CD4-positive, alpha-beta T cell treated with Interleukin-6 at 100 ng/mL for 8 hours (primary cell): ENCODE data around the gene GATB.

Experiments used
- DNase-seq: peaks from one replicate; pipeline ENCODE4 v3.0.0-alpha.2; 2020; ENCODE audit warnings: mixed read lengths, low spot score

Gene GATB

DNA sequence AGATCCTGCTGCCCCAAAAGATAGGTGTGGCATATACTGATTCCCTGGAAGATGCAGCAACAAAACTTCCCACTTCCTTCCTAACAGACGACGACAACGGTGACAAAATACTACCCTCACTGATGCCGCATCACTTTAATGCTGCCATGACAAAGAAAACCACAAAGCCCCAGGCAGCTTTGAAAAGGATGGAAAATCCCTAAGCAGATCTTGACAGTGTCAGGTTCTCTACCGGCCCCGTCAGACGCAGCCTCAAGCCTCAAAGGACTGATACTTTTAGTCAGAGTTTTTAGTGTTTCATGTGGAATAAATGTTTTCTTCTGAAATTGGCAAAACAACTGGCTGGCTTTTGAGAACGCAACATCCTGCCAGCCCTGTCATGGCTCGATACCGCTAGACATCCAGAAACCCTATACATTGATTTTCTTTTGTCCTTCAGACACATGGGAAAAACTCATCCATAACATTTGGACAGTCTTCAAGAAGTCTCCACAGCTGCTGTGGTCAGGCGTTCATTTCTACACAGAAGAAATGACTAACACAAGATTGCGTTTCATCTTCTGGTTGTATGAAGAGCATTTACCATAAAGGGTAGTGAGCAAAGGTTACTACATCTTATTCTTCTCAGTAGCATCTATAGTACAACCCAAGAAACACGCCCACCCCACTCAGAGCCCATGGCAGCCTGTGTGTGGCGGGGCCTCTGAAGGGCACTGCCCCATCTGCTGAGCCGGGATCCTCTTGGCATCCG, 60.1 kb downstream of the GATB start:
- DNase-seq: no peak

DNA sequence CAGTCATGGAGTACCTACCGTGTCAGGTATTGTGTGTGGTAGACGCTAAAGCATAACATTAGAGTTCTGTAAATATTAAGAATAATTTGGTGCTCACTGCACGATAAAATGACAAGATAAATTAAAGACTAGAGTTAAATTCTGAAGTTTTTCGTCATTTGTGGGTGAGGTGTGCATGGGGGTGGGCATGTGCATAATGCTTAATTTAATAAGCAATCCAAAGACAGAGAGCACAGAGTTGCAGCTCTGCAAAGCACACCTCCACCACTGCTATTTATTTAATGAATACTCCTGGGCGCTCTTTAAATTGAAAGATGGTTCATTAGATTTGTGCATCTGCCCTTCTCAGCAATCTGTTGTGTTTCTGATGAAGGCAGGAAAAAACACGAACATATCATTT, 62.6 kb downstream of the GATB start:
- DNase-seq: no peak

DNA sequence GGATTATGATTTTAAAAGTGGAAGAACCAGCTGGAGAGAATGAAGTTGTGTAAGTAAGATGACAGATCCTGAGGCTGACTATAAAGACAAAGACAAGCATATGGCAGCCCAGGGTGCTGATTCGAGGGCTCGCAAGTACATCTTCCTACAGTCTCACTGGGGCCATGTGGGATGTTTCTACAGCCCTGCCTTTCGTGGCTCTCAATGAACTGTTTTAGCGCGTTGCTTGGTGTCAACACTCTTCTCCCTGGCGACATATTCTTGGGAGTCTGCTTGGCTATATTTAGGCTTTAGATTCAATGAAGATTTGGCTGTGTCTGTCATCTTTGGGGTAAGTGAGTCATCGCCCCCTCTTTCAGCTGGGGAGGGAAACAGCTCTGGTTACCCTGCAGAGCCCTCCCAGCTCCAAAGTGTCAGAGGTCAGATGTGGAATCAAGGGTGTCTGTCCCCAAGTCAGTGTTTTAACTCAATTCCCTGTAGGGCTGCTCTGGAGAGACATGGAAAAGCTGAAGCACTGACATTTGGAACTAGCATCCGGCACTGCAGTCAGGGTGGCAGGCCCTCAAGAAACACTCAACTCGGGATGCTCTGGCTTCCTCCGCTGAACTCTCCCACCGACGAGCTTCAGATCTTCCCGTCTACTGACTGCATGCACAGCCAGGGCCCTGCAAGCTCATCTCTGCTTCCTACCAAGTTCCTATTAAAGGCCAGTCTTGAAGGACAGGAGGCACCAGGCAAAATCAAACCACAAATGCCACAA, 65.7 kb downstream of the GATB start:
- no peak for DNase-seq

DNA sequence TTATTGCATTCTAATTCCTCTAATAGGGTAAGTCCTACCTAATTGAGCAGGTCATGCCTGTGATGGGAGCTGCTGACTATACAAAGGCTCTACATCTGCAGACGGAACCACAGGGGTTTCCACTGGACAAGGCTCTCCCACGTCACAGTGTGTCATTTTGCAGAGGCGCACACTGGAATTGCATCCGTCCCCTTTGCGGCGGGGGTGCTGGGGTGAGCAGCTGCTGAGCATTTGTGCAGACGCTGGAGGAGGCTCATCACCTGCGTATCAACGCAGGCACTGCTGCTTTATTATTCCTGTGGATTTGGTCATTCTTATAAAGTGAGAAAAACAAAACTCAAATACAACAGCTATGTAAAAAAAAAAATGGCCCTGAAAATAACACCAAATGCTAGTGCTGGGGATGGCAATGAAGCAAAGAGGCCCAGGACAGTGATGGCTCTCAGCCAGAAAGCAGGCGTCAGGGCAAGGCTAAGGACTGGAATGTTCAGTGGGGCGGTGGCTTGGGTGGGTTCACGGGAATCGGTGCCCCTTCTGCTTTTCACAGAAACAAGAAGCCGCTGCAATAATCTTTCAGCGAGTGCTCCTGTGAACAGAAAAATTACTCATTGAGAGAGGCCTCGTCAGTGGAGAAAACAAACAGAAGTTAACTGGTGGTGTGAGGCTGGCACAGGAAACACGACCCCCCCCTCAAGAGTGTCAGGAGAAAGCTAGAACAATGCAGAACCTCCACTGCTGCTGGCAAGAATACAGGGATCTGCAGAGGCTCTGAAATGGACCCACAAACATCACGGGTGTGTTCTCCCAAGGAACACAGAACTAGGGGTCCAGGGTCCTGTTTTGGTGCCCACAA, 67.8 kb downstream of the GATB start:
- no peak for DNase-seq

DNA sequence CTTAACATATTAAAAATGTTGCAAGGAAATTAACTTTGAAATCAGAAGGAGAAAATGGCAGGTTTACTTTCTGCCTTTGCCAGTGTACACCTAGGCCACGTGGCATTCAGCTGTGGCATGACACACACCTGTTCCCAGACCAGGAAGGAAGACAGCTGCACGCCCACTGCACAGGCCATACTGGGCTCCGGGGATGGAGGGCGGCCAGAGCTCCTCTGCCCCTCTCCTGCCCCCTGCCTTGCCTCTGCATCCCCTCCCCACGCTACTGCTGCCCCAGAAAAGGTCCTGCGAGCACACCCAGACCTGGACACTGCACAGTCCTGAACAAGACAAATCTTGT, 68.4 kb downstream of the GATB start:
- no peak for DNase-seq

DNA sequence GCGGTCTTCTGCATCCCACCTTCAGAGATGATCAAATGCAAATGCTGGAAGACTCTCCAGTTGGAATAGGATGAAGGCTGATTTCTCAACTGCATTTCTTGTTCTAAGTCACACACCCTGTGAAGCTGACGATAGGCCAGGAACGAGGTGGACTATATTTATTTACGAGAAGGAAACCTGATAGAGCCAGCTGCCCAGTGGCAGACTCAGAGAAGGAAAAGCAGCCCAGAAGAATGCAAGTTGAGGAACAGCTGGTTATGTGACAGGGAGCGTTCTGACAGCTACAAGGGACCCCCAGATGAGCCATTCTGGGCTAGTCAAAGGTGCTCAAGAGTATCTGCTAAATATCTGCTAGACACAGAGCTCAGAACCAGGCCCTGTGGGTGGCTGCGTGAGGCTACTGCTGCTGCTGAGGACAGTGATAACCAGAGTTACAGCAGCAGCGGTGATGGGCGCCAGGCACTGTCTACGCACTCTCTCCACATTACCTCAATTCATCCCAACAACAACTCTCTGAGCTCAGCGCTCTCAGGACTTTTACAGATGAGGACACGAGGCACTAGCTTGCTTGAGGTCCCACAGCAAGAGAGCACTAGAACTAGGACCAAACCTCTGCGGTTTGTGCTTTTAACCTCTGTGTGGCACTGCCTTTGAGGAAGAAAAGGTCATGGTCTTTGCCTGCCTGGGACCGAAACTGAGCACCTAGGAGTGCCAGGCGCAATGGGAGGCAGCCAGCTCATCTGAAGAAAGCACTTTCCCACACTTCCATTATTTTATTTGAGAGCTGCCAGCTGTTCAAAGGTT, 69.0 kb downstream of the GATB start:
- no peak for DNase-seq

DNA sequence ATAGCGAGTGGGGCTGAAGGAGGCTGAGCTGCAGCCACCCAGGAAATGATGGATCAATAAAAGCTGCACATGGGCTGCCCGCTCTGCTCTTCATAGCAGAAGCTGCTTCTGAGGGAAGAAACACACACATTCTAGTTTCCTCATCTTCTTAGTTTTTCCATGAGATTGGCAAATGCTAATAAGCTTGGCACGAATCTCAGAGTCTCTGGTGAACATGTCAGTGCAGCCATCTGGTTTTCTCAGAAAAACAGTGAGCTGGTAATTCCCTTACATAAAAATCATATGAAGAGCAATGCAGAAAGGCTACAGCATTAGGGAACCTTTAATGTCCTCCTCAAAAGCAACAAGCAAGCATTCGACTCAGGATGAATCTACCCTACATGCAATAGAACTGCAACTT, 69.9 kb downstream of the GATB start:
- no peak for DNase-seq

DNA sequence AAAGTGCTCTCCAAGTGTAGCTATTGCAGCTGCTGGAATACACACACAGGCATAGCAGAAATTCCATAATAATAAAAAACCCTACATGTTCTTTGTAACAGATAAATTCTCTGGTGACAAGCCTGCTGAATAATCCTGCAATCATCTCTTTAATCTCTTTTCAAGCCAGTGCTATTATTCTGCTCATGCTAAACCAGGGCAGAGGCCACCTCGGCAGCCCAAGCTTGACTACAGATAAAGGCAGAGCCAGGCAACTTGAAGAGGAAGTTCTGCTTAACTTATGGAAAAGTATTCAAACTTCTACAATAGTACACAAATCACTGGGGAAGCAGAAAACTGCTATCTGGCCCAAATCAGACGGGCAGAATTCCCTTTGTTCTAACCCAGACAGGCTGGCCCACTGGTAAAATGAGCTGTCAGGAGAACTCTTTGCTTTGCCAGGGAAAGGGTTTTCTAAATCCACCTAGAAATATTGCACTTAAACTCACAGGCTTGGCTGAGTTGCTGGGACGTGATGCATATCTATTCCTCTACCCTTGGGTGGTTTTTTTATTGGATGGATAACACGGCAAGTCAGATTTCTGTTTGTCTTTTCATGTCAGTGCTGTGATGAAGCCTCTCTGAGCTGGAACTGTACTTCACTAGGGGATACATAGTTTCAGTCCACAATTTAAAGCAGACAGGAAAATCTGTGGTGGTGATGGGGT, 70.5 kb downstream of the GATB start:
- no peak for DNase-seq

DNA sequence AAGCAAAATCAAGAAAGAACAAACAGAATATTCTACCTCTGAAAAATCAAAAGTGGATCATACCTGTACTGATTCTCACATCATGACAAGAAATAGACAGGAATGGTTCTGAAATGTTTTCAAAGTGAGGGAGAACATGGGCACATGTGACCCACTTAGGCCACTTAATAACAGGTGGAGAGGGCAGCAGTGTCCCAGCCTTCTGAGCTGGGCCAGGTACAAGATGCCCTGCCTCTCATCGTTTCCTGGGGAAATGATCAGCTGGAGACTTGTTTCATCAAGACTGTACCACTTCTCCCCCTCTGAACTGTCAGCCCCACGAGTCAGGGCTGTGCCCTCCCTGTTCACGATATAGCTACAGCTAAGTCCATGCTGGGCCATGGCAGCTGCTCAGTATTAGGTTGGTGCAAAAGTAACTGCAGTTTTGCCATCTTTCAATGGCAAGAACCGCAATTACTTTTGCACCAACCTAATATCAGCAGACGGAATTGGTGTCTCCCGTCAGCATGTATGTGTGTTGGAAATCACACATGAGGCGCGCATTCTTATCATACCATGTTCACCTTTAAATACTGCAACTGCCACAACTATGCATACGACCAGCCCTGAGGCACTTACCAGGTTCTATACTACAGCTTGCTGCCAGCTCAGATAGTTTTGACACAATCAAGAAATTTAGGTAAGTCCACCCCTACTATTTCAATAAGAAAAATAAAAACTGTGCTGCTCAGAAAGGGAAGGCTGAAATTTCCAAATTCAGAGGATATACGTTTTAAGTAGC, 71.4 kb downstream of the GATB start:
- no peak for DNase-seq

DNA sequence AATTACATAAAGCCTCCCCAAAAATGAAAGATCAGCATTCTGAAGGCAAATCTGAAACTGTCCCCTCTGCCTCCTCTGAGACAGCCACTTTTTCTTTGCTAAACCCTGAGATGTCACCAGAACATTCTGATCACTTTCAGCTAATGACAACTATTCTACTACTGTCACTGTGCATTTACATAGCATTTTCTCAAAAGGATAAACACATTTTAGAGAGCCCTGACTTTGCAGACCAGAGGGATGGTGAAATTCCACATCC, 72.1 kb downstream of the GATB start:
- no peak for DNase-seq

DNA sequence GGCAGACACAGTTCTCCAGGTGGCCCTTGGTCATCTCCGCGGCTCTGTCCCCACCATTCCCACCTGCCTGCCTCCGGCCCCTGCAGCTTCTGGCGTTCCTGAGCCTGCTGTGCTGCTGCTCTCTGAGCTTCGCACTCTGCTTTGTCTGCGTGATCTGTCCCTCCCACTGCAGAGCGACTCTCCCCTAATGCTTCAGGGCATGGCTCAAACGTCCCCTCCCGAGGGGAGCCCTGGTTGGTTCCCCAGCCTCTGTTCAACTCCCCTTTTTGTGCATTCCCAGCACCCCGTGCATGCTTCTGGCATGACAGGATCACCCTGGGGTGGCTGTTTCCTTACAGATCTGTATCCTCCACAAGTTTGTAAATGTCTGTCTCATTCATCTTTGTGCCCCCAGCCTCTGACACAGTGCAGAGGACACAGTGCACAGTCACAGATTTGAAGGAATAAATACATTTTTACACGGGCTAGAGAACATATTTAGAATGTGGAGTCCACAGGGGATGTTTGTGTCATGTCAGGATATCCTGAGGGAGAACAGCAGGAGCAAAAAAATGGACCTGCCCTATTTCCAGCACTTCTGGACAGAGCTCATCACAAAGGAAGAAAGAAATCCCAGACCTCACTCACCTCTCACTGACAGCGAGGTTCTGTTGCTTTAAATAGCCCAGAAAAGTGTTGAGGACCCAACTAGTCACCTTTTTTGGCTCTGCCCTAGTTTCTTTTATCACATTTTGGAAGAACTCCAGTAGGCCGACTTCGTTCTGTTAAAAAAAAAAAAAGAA, 72.6 kb downstream of the GATB start:
- DNase-seq: no peak

DNA sequence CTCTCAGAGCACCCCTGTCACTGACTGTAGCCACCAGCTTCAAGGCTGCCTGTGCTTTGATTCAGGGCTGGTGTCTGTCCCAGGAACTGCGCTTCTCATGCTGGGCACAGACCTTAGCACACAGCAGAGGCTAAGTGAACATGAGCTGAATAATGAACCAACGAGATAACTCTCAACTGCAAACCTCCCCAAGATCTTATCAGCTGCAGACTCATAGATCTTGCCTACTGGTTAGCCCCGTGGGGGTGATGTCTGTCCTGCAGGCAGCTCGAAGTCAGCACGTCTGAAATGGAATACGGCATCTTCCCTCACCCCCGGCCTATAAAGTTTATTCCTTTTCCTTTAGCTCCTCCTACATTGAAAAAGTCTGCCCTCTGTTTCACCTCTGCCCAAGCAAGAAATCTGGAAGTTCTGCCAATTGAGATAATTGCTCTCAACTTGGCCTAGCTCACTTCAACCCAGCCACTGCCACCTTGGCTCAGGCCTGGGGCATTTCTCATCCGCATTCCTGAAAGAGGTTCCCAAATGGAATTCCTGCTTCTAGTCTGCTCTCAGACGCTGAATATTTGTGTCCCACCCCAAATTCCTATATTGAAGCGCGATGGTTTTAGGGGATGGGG, 73.7 kb downstream of the GATB start:
- DNase-seq: no peak

DNA sequence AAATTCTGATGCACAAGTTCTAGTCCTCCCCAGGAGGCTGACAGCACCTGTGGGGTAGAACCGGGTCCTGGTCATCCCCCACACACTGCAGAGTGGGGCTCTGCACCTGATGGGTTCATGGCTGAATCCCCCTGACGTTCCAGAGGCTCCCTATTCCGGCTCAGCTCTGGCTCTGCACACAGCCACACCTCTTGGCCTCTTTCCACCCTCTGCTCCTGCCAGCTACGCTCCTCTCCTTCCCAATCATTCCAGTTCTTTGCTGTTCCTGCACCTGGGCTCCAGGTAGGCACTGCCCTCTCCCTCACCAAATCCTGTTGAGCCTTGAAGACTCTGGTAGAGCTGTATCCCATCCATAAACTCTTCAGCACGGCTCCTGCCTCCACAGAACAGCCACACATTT, 75.5 kb downstream of the GATB start:
- DNase-seq: no peak

DNA sequence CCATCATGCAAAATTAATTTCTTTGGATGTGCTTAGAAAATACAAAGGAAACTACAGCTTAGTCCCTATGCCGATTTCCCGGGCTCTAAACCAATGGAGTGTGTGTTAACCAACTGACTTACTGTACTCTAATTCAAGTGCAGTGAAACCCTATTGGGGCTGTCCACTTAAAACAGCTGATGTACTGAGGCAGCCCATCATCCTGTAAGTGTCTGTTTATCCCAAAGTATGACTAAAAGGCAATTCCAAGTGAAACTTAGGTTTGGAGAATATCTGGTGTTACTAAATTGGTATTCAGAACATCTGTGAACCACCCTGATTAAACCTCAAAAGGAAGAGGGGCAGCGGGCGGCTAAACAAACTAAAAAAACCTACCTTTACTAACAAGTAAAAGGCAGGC, 79.7 kb downstream of the GATB start:
- no peak for DNase-seq

DNA sequence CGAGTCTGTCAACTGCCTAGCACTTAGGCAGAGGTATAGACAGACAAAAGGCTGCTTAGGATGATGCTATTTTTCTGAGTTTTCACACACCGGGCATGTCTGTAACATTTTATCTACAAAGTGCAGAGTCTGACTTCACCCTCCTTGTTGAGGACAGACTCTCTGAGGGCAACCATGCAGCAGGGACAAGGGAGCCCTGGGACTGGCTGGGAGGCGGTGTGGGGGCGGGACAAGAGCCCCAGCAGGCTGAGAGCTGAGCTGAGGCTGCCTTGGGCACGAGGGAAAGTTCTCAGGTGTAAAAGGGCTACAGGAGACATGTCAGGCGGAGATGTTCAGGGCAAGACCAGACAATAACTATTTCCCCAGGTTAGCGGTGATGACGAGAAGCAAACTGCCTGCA, 81.6 kb downstream of the GATB start:
- no peak for DNase-seq

DNA sequence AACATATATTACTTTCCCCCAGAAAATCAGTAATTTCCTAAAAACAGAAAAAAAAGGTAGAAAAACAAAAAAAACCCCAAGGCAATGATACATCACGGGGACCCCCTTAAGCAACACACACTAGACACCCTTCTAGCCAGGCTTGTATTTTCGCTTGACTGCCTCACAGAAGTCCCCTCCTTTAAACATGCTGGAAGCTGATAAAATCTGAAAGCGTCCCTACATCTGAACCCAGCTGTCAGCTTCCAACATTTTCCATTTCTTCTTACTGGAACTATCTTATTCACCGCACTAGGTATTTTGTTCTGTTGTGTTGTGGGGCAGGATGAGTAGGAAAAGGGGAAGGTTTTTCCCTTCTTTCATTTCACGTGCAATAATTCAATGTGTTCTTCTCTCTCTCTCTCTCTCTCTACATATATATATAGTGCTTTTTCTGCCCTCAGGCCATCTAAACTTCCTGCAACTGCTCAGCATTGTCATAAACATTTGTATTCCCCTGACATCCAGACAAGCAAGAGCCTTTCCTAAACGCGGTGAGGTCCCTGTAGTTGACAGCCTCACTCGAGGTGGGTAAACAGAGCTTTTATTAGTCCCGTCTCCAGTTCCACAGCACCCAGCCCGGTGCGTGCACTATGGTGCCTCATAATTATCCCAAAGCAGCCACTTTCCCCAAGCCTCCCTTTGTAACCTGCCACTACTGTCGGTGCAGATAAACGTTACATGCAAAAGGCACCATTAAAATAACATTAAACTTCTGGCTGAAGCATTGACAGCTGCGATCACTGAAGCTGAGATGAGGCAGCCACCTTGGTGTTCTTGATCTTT, 82.5 kb downstream of the GATB start:
- DNase-seq: no peak

DNA sequence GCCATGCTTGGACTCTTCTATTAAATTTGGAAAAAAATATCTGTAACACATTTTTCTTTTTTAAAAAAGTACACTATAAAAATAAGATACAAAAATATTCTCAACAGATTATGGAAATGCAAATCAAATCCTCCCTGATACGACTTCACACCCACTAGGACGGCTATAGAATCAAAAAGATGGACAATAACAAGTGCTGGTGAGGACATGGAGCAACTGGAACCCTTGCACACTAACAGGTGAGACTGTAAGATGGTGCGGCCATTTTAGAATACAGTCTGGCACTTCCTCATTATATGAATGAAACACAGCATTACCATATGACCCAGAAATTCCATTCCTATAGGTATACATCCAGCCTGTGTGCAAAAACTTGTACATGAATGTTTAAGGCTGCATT, 83.6 kb downstream of the GATB start:
- DNase-seq: no peak

DNA sequence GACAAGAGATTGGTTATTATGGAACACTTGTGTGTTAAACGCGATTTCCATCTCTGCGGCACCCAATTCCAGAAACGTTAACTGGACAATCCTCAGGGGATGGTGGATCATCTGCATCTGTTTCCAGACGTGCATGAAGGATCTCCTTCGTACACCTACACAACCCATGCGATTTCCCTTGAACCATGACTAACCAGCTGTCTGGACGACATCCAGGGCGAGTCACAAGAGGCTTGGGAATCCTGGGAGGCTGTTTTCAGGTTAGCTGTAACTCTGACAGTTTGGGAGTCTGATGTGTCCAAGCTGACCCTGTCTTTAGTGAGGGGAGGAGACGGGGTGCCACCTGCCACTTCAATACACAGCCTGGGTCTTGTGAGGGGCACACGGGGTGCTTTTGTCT, 84.5 kb downstream of the GATB start:
- no peak for DNase-seq
